Suppressor macrophage (primary cell): ENCODE measurements around the gene ITPK1.
"Not testable (repeated sequence)": the region's sequence is repeated elsewhere in the genome, so short reads cannot be mapped to it uniquely, and the experiment has no call there.

Experiments used
- DNase-seq, 4 experiments: peaks; one replicate each; pipeline ENCODE4 v3.0.0-alpha.2; 2020 to 2022
- total RNA-seq, 17 experiments: gene quantifications; one replicate each; lab custom pipeline; 2026; ENCODE audit warnings: mixed read lengths in 6 of 17, inconsistent platforms in 3 of 17; lab: John Stamatoyannopoulos, UW

ITPK1 gene
- total RNA-seq: 71.1 to 171 (median 126) reads per million in 17 experiments

- peak; percentile 80 to 95 (median 90) for DNase-seq
Measured at GRCh38 chr14:93115821-93116675, at the start of gene ITPK1. Gene ITPK1, minus strand, starts transcription at chr14:93115925. Its CDS starts 762 bp downstream, at chr14:93115163.

GRCh38 chr14:93163564-93163963 is 47.8 kb upstream of the ITPK1 start:
- no peak for DNase-seq

GRCh38 chr14:93161411-93161940 is 45.8 kb upstream of the ITPK1 start:
- no peak for DNase-seq

GRCh38 chr14:93160353-93160801 is 44.7 kb upstream of the ITPK1 start:
- peak in 3 of 4 experiments; percentile 38 to 50 (median 49) for DNase-seq

- DNase-seq: not testable (repeated sequence)
Measured at GRCh38 chr14:93159625-93160352, 44.1 kb upstream of the ITPK1 start.

GRCh38 chr14:93158349-93158748 is 42.6 kb upstream of the ITPK1 start:
- DNase-seq: not testable (repeated sequence)

- no peak for DNase-seq
Measured at GRCh38 chr14:93156693-93157369, 41.1 kb upstream of the ITPK1 start.

GRCh38 chr14:93155667-93156066 is 39.9 kb upstream of the ITPK1 start:
- no peak for DNase-seq

GRCh38 chr14:93153121-93153520 is 37.4 kb upstream of the ITPK1 start:
- peak in 3 of 4 experiments; percentile 54 to 60 (median 58) for DNase-seq

- peak; percentile 78 to 87 (median 84) for DNase-seq
Measured at GRCh38 chr14:93150227-93151208, 34.8 kb upstream of the ITPK1 start.

GRCh38 chr14:93148979-93149378 is 33.3 kb upstream of the ITPK1 start:
- DNase-seq: no peak

GRCh38 chr14:93146119-93146518 is 30.4 kb upstream of the ITPK1 start:
- no peak for DNase-seq

- no peak for DNase-seq
Measured at GRCh38 chr14:93142854-93143652, 27.3 kb upstream of the ITPK1 start.

- no peak for DNase-seq
Measured at GRCh38 chr14:93137864-93138263, 22.1 kb upstream of the ITPK1 start.

- DNase-seq: peak in 3 of 4 experiments; percentile 38 to 67 (median 65)
Measured at GRCh38 chr14:93136508-93136907, 20.8 kb upstream of the ITPK1 start.

- no peak for DNase-seq
Measured at GRCh38 chr14:93136009-93136408, 20.3 kb upstream of the ITPK1 start.

GRCh38 chr14:93135399-93135798 is 19.7 kb upstream of the ITPK1 start:
- no peak for DNase-seq

- DNase-seq: peak; percentile 46 to 74 (median 69)
Measured at GRCh38 chr14:93133464-93133863, 17.7 kb upstream of the ITPK1 start.

- DNase-seq: peak; percentile 66 to 78 (median 71)
Measured at GRCh38 chr14:93132472-93133065, 16.8 kb upstream of the ITPK1 start.

- not testable (repeated sequence) for DNase-seq
Measured at GRCh38 chr14:93131257-93131820, 15.6 kb upstream of the ITPK1 start.
